HG03354 (cell line): ENCODE measurements around the gene ZFPM1.
"Not testable (repeated sequence)": the region's sequence is repeated elsewhere in the genome, so short reads cannot be mapped to it uniquely, and the experiment has no call there.

Source experiments
- ATAC-seq: cut with Tn5 transposase; IDR thresholded peaks from one replicate; pipeline ENCODE4 v1.9.1; 2021; ENCODE audit warnings: mild to moderate bottlenecking; ENCODE audit not compliant: unreplicated experiment, poor library complexity, severe bottlenecking

ZFPM1 gene

GRCh38 chr16:88453217-88453531 lies at the start of gene ZFPM1:
Gene ZFPM1, plus strand, starts transcription at chr16:88453280. Its CDS starts 359 bp downstream, at chr16:88453639.
- no peak for ATAC-seq

GRCh38 chr16:88403794-88404581 lies 49.1 kb upstream of the ZFPM1 start:
- no peak for ATAC-seq

GRCh38 chr16:88404769-88405168 lies 48.3 kb upstream of the ZFPM1 start:
- ATAC-seq, result no peak

- ATAC-seq, result no peak
These were observed 47.6 kb upstream of the ZFPM1 start for GRCh38 chr16:88405216-88406060.

GRCh38 chr16:88406096-88407041 lies 46.7 kb upstream of the ZFPM1 start:
- ATAC-seq, result no peak

GRCh38 chr16:88407042-88407420 lies 46.0 kb upstream of the ZFPM1 start:
- no peak for ATAC-seq

GRCh38 chr16:88407807-88408206 lies 45.3 kb upstream of the ZFPM1 start:
- ATAC-seq, result no peak

- no peak for ATAC-seq
These were observed 44.4 kb upstream of the ZFPM1 start for GRCh38 chr16:88408561-88409142.

GRCh38 chr16:88409296-88410065 lies 43.6 kb upstream of the ZFPM1 start:
- no peak for ATAC-seq

GRCh38 chr16:88410297-88410968 lies 42.6 kb upstream of the ZFPM1 start:
- not testable (repeated sequence) for ATAC-seq

- no peak for ATAC-seq
These were observed 41.0 kb upstream of the ZFPM1 start for GRCh38 chr16:88411951-88412576.

GRCh38 chr16:88412766-88413165 lies 40.3 kb upstream of the ZFPM1 start:
- no peak for ATAC-seq

- ATAC-seq, result no peak
These were observed 39.8 kb upstream of the ZFPM1 start for GRCh38 chr16:88413231-88413630.

GRCh38 chr16:88413631-88414030 lies 39.4 kb upstream of the ZFPM1 start:
- ATAC-seq, result no peak

GRCh38 chr16:88414521-88415380 lies 38.3 kb upstream of the ZFPM1 start:
- ATAC-seq, result no peak

GRCh38 chr16:88415381-88415705 lies 37.7 kb upstream of the ZFPM1 start:
- no peak for ATAC-seq

GRCh38 chr16:88415713-88416323 lies 37.3 kb upstream of the ZFPM1 start:
- ATAC-seq, result no peak
